Esophagus squamous epithelium (tissue), 4 donors: Measurements from ENCODE around the gene MAP3K5.
"Not testable (repeated sequence)": the region's sequence is repeated elsewhere in the genome, so short reads cannot be mapped to it uniquely, and the experiment has no call there.

Experiments used
- POLR2A ChIP-seq, 4 donors: fragments of 450-650 bp; IDR thresholded peaks; one replicate each; pipeline ENCODE4 v1.6.1; 2017; ENCODE audit warnings: antibody characterized with exemption in 4 of 4, mild to moderate bottlenecking in 4 of 4, moderate library complexity in 3 of 4
- TF ChIP-seq, protein P1 (sequence below), 6 experiments: fragments of 450-650 bp in 4 of 6; fragments of 200-600 bp in 2 of 6; sonication (generic) in 2 of 6; IDR thresholded peaks; one replicate each; pipeline ENCODE4 v1.5.1; 2016 to 2019; ENCODE audit warnings: antibody characterized with exemption in 6 of 6, mild to moderate bottlenecking in 4 of 6, moderate library complexity in 4 of 6

DNA sequence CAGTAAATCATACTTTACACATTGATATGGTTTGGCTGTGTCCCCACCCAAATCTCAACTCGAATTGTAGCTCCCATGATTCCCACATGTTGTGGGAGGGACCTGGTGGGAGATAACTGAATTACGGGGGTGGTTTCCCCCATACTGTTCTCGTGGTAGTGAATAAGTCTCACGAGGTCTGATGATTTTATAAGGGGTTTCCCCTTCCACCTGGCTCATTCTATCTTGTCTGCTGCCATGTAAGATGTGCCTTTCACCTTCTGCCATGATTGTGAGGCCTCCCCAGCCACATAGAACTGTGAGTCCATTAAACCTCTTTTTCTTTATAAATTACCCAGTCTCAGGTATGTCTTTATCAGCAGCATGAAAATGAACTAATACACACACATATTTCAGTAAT is 79.6 kb downstream of the MAP3K5 start:
- TF ChIP-seq, protein P1, sequence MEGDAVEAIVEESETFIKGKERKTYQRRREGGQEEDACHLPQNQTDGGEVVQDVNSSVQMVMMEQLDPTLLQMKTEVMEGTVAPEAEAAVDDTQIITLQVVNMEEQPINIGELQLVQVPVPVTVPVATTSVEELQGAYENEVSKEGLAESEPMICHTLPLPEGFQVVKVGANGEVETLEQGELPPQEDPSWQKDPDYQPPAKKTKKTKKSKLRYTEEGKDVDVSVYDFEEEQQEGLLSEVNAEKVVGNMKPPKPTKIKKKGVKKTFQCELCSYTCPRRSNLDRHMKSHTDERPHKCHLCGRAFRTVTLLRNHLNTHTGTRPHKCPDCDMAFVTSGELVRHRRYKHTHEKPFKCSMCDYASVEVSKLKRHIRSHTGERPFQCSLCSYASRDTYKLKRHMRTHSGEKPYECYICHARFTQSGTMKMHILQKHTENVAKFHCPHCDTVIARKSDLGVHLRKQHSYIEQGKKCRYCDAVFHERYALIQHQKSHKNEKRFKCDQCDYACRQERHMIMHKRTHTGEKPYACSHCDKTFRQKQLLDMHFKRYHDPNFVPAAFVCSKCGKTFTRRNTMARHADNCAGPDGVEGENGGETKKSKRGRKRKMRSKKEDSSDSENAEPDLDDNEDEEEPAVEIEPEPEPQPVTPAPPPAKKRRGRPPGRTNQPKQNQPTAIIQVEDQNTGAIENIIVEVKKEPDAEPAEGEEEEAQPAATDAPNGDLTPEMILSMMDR (IDR thresholded peaks at IDR 0.05): not testable (repeated sequence)
- TF ChIP-seq POLR2A (IDR thresholded peaks at IDR 0.05): not testable (repeated sequence)
